H9 (cell line): ENCODE results near the gene TAF13. TPM values are rescaled to one million over a fixed set of nuclear protein-coding genes. Genes with fewer than 3 reads are reported as not detected.

Experiments
- DNase-seq: peaks from one replicate; pipeline ENCODE4 v3.0.0-alpha.2; 2017
- H2AFZ ChIP-seq: one replicate; pipeline ENCODE4 v1.6.1; 2013; ENCODE audit warnings: mild to moderate bottlenecking, low read length, control low read depth, moderate library complexity
- H2AK5ac ChIP-seq: 2 replicates; pipeline ENCODE4 v1.6.1; 2013; ENCODE audit warnings: low read length, control low read depth, mixed read lengths; ENCODE audit not compliant: insufficient read length
- H2BK120ac ChIP-seq: one replicate; pipeline ENCODE4 v1.6.1; 2013; ENCODE audit warnings: low read depth, mild to moderate bottlenecking, low read length, control low read depth, inconsistent platforms; ENCODE audit not compliant: poor library complexity, severe bottlenecking
- H2BK12ac ChIP-seq: 2 replicates; pipeline ENCODE4 v1.6.1; 2013; ENCODE audit warnings: low read length, control low read depth, mixed read lengths, low read depth; ENCODE audit not compliant: insufficient read length
- H2BK15ac ChIP-seq: 2 replicates; pipeline ENCODE4 v1.6.1; 2013; ENCODE audit warnings: low read depth, low read length, control low read depth
- H2BK20ac ChIP-seq: one replicate; pipeline ENCODE4 v1.6.1; 2013; ENCODE audit warnings: low read depth, mild to moderate bottlenecking, low read length, control low read depth, inconsistent platforms; ENCODE audit not compliant: poor library complexity, severe bottlenecking
- H2BK5ac ChIP-seq: 2 replicates; pipeline ENCODE4 v1.6.1; 2013; ENCODE audit warnings: low read length, control low read depth, mixed read lengths; ENCODE audit not compliant: insufficient read length
- H3K14ac ChIP-seq: 2 replicates; pipeline ENCODE4 v1.6.1; 2013; ENCODE audit warnings: low read length, control low read depth; ENCODE audit not compliant: insufficient read depth
- H3K18ac ChIP-seq: 2 replicates; pipeline ENCODE4 v1.6.1; 2013; ENCODE audit warnings: low read depth, mild to moderate bottlenecking, mixed read lengths, low read length, control low read depth; ENCODE audit not compliant: insufficient read length
- H3K23ac ChIP-seq: 2 replicates; pipeline ENCODE4 v1.6.1; 2013; ENCODE audit warnings: low read length, control low read depth, mixed read lengths, low read depth; ENCODE audit not compliant: insufficient read length
- H3K23me2 ChIP-seq: 2 replicates; pipeline ENCODE4 v1.6.1; 2013; ENCODE audit warnings: low read depth, mild to moderate bottlenecking, mixed read lengths, low read length, control low read depth; ENCODE audit not compliant: insufficient read length, poor library complexity, severe bottlenecking
- H3K27ac ChIP-seq: 2 replicates; pipeline ENCODE4 v1.5.1; 2013; ENCODE audit warnings: low read length, control low read depth, mixed read lengths, low read depth; ENCODE audit not compliant: insufficient read length
- H3K27me3 ChIP-seq: 2 replicates; pipeline ENCODE4 v1.6.1; 2013; ENCODE audit warnings: low read length, control low read depth, inconsistent platforms; ENCODE audit not compliant: insufficient read depth
- H3K4ac ChIP-seq: 2 replicates; pipeline ENCODE4 v1.6.1; 2013; ENCODE audit warnings: low read depth, mild to moderate bottlenecking, control low read depth, inconsistent platforms, low read length, moderate library complexity
- H3K4me1 ChIP-seq: 2 replicates; pipeline ENCODE4 v1.6.1; 2013; ENCODE audit warnings: low read length, control low read depth, inconsistent platforms; ENCODE audit not compliant: insufficient read depth
- H3K4me2 ChIP-seq: 2 replicates; pipeline ENCODE4 v1.6.1; 2013; ENCODE audit warnings: low read length, control low read depth, mixed read lengths; ENCODE audit not compliant: insufficient read length, insufficient read depth
- H3K56ac ChIP-seq: 2 replicates; pipeline ENCODE4 v1.6.1; 2013; ENCODE audit warnings: low read depth, mild to moderate bottlenecking, mixed read lengths, low read length, control low read depth; ENCODE audit not compliant: insufficient read length
- H3K79me1 ChIP-seq: 2 replicates; pipeline ENCODE4 v1.6.1; 2013; ENCODE audit warnings: low read depth, mild to moderate bottlenecking, moderate library complexity, low read length, control low read depth, inconsistent platforms; ENCODE audit not compliant: insufficient read depth, poor library complexity, severe bottlenecking
- H3K79me2 ChIP-seq: 2 replicates; pipeline ENCODE4 v1.6.1; 2013; ENCODE audit warnings: low read length, control low read depth, inconsistent platforms; ENCODE audit not compliant: insufficient read depth
- H3K9ac ChIP-seq: 2 replicates; pipeline ENCODE4 v1.6.1; 2013; ENCODE audit warnings: low read length, control low read depth, mixed read lengths; ENCODE audit not compliant: insufficient read length; ENCODE audit errors: extremely low read depth
- H3K9me3 ChIP-seq: one replicate; pipeline ENCODE4 v1.6.1; 2013; ENCODE audit warnings: low read depth, low read length, inconsistent platforms; ENCODE audit not compliant: control insufficient read depth
- H3T11ph ChIP-seq: one replicate; pipeline ENCODE4 v1.6.1; 2013; ENCODE audit warnings: mild to moderate bottlenecking, low read length, control low read depth, inconsistent platforms
- H4K20me1 ChIP-seq: one replicate; pipeline ENCODE4 v1.6.1; 2013; ENCODE audit not compliant: control insufficient read depth, insufficient read length, insufficient read depth
- H4K5ac ChIP-seq: 2 replicates; pipeline ENCODE4 v1.6.1; 2013; ENCODE audit warnings: low read depth, mild to moderate bottlenecking, mixed read lengths, low read length, control low read depth; ENCODE audit not compliant: insufficient read length
- H4K8ac ChIP-seq: replicated peaks from 2 replicates; pipeline ENCODE4 v1.6.1; 2013; ENCODE audit warnings: low read length, control low read depth, mixed read lengths, low read depth; ENCODE audit not compliant: insufficient read length
- H4K91ac ChIP-seq: 2 replicates; pipeline ENCODE4 v1.6.1; 2013; ENCODE audit warnings: low read depth, mild to moderate bottlenecking, moderate library complexity, mixed read lengths, low read length, control low read depth; ENCODE audit not compliant: insufficient read length
- H3K27ac Mint-ChIP-seq, 3 experiments: 2 replicates in 2 of 3; 3 replicates in 1 of 3; pipeline ENCODE4 v1.8.0; 2020 to 2021; ENCODE audit warnings: mixed read lengths in 3 of 3, mild to moderate bottlenecking in 1 of 3, moderate library complexity in 1 of 3
- H3K27me3 Mint-ChIP-seq: 2 replicates; pipeline ENCODE4 v1.8.0; 2021; ENCODE audit warnings: low read depth, mild to moderate bottlenecking, moderate library complexity, mixed read lengths
- H3K36me3 Mint-ChIP-seq, 3 experiments: 2 replicates in 2 of 3; 3 replicates in 1 of 3; pipeline ENCODE4 v1.8.0; 2020 to 2021; ENCODE audit warnings: low read depth in 3 of 3, mixed read lengths in 3 of 3; ENCODE audit not compliant: insufficient read depth in 1 of 3
- H3K4me1 Mint-ChIP-seq, 2 experiments: 2 replicates each; pipeline ENCODE4 v1.8.0; 2020; ENCODE audit warnings: mixed read lengths in 2 of 2
- H3K4me3 Mint-ChIP-seq, 2 experiments: 2 replicates in 1 of 2; 3 replicates in 1 of 2; pipeline ENCODE4 v1.8.0; 2020 to 2021; ENCODE audit warnings: mild to moderate bottlenecking in 2 of 2, mixed read lengths in 2 of 2, moderate library complexity in 1 of 2
- H3K9me3 Mint-ChIP-seq, 2 experiments: 2 replicates in 1 of 2; 3 replicates in 1 of 2; pipeline ENCODE4 v1.8.0; 2020; ENCODE audit warnings: mild to moderate bottlenecking in 2 of 2, mixed read lengths in 2 of 2, moderate library complexity in 1 of 2
- WGBS: extraction: QIAGEN DNeasy Blood & Tissue Kit; methylation state at CpG from one replicate; pipeline ENCODE4 v1.1.7; 2013; ENCODE audit warnings: missing lambda C conversion rate, low lambda C conversion rate, mixed read lengths; ENCODE audit not compliant: insufficient read length; ENCODE audit errors: extremely low coverage; 5-methylcytosine and 5-hydroxymethylcytosine counted together
- total RNA-seq: library from RNA; stranded (reverse); gene quantifications from 2 replicates; pipeline ENCODE4 v1.2.1, GENCODE V29; 2021
- TF ChIP-seq, protein P1 (sequence below): fragments of 200-600 bp; sonication (generic); conservative IDR thresholded peaks from 3 replicates; pipeline ENCODE4 v1.8.0; 2021; ENCODE audit warnings: antibody characterized with exemption, mild to moderate bottlenecking

TAF13 gene
- total RNA-seq, 1 experiment from 2014 or later: 50.9 TPM

- H3K9me3 ChIP-seq: no peaks in the 10 kb centered on the region
- H3K18ac ChIP-seq: no peak overlapping the region
- no peak overlapping the region for H2BK20ac ChIP-seq
- no peak overlapping the region for H3K4ac ChIP-seq
- H3K4me1 Mint-ChIP-seq: 0 out of 4 replicates have a peak, but pooled peaks cover 0 to 5% of the 10 kb centered on the region in 2 experiments
- H3K27ac ChIP-seq: no peak overlapping the region
- H4K20me1 ChIP-seq: no peaks in the 10 kb centered on the region
- TF ChIP-seq, protein P1, sequence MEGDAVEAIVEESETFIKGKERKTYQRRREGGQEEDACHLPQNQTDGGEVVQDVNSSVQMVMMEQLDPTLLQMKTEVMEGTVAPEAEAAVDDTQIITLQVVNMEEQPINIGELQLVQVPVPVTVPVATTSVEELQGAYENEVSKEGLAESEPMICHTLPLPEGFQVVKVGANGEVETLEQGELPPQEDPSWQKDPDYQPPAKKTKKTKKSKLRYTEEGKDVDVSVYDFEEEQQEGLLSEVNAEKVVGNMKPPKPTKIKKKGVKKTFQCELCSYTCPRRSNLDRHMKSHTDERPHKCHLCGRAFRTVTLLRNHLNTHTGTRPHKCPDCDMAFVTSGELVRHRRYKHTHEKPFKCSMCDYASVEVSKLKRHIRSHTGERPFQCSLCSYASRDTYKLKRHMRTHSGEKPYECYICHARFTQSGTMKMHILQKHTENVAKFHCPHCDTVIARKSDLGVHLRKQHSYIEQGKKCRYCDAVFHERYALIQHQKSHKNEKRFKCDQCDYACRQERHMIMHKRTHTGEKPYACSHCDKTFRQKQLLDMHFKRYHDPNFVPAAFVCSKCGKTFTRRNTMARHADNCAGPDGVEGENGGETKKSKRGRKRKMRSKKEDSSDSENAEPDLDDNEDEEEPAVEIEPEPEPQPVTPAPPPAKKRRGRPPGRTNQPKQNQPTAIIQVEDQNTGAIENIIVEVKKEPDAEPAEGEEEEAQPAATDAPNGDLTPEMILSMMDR: no peak
- no peak overlapping the region for H3K56ac ChIP-seq
- H3K27me3 Mint-ChIP-seq: peaks cover 24% of the 10 kb centered on the region
- H3K9ac ChIP-seq: no peak overlapping the region
- H2BK120ac ChIP-seq: no peak overlapping the region
- no peak overlapping the region for H4K8ac ChIP-seq
- no peaks in the 10 kb centered on the region; a peak in 1 of 5 replicates for H3K9me3 Mint-ChIP-seq
- no peak overlapping the region for H4K5ac ChIP-seq
- no peak overlapping the region for H3T11ph ChIP-seq
- H3K36me3 Mint-ChIP-seq: peaks cover 3 to 19% (median 6%) of the 10 kb centered on the region in 3 experiments
- no peak overlapping the region for H2BK12ac ChIP-seq
- H3K23ac ChIP-seq: no peak overlapping the region
- no peaks in the 10 kb centered on the region for H3K4me1 ChIP-seq
- H2AFZ ChIP-seq: no peak overlapping the region
- peaks cover 2% of the 10 kb centered on the region for H3K23me2 ChIP-seq
- H2BK5ac ChIP-seq: no peak overlapping the region
- DNase-seq: no peak
- H2AK5ac ChIP-seq: no peak overlapping the region
- no CpG with 5 or more reads among the region's 4 CpGs for WGBS
- H3K79me2 ChIP-seq: no peaks in the 10 kb centered on the region; the same call in 1 of the 2 replicates
- no peak overlapping the region; a peak in 1 of 5 replicates for H3K4me3 Mint-ChIP-seq
- H3K27me3 ChIP-seq: no peaks in the 10 kb centered on the region
- peaks cover 2% of the 10 kb centered on the region for H3K79me1 ChIP-seq
- no peak overlapping the region for H4K91ac ChIP-seq
- no peak overlapping the region for H3K4me2 ChIP-seq
- no peak overlapping the region for H2BK15ac ChIP-seq
- H3K14ac ChIP-seq: no peak overlapping the region
- no peak overlapping the region for H3K27ac Mint-ChIP-seq
Measured at GRCh38 chr1:109105881-109106280, 30.1 kb upstream of the TAF13 start.
